SK-N-SH (cell line): Measurements from ENCODE around the gene MSS51. TPM values are rescaled to one million over a fixed set of nuclear protein-coding genes. Genes with fewer than 3 reads are reported as not detected.

Experiments used
- CTCF ChIA-PET: fragments of 300-600, 350-600 bp; formaldehyde crosslinking; extraction: SDS; loops from one replicate; lab custom pipeline; 2021; lab: Yijun Ruan, JAX
- POLR2A ChIA-PET: fragments of 350-600 bp; sonication (Branson Sonifier 250); formaldehyde crosslinking; extraction: SDS; loops from one replicate; lab custom pipeline; 2020; ENCODE audit warnings: antibody characterized with exemption, inconsistent platforms; lab: Yijun Ruan, JAX
- DNase-seq: peaks from one replicate; pipeline ENCODE4 v3.0.0; 2012
- H2AFZ ChIP-seq: fragments of 200-600 bp; sonication (generic); 2 replicates; pipeline ENCODE4 v1.8.1; 2016; ENCODE audit warnings: antibody characterized with exemption, mild to moderate bottlenecking, low read depth
- H3F3A ChIP-seq: fragments of 200-600 bp; sonication (generic); replicated peaks from 2 replicates; pipeline ENCODE3; 2016; ENCODE audit warnings: antibody characterized with exemption, mild to moderate bottlenecking; ENCODE audit not compliant: insufficient read depth
- H3K27ac ChIP-seq, 2 experiments: fragments of 200-500 bp in 1 of 2; fragments of 200-600 bp in 1 of 2; sonication (Bioruptor generic) in 1 of 2; sonication (generic), shearing (Covaris generic) in 1 of 2; 2 replicates each; pipeline versions ENCODE4 v1.5.1 to v1.6.1; 2014 to 2016; ENCODE audit warnings: low read depth in 2 of 2, inconsistent platforms in 1 of 2, low read length in 1 of 2, mild to moderate bottlenecking in 1 of 2, mixed read lengths in 1 of 2
- H3K27me3 ChIP-seq: fragments of 200-600 bp; sonication (generic), shearing (Covaris generic); 2 replicates; pipeline ENCODE4 v1.6.1; 2016; ENCODE audit warnings: mixed run types; ENCODE audit not compliant: insufficient read depth
- H3K36me3 ChIP-seq, 2 experiments: fragments of 200-500 bp in 1 of 2; fragments of 200-600 bp in 1 of 2; sonication (Bioruptor generic) in 1 of 2; sonication (generic) in 1 of 2; replicated peaks in 1 of 2; 2 replicates each; pipeline versions ENCODE3 to v1.5.1; 2014 to 2016; ENCODE audit warnings: low read length in 1 of 2, mild to moderate bottlenecking in 1 of 2; ENCODE audit not compliant: insufficient read depth in 2 of 2, control insufficient read depth in 1 of 2
- H3K4me1 ChIP-seq, 2 experiments: fragments of 200-500 bp in 1 of 2; fragments of 200-600 bp in 1 of 2; sonication (Bioruptor generic) in 1 of 2; sonication (generic), shearing (Covaris generic) in 1 of 2; 2 replicates each; pipeline versions ENCODE4 v1.5.1 to v1.6.1; 2014 to 2016; ENCODE audit warnings: low read depth in 1 of 2, low read length in 1 of 2, mixed run types in 1 of 2; ENCODE audit not compliant: insufficient read depth in 2 of 2, control insufficient read depth in 1 of 2
- H3K4me2 ChIP-seq: fragments of 200-600 bp; sonication (generic), shearing (Covaris generic); 2 replicates; pipeline ENCODE4 v1.6.1; 2017; ENCODE audit warnings: mixed run types
- H3K4me3 ChIP-seq, 2 experiments: fragments of 200-500 bp in 1 of 2; fragments of 200-600 bp in 1 of 2; sonication (Bioruptor generic) in 1 of 2; sonication (generic), shearing (Covaris generic) in 1 of 2; 2 replicates each; pipeline versions ENCODE4 v1.5.1 to v1.8.1; 2014 to 2016; ENCODE audit warnings: low read depth in 2 of 2, inconsistent platforms in 1 of 2, low read length in 1 of 2, mild to moderate bottlenecking in 1 of 2, mixed read lengths in 1 of 2, moderate library complexity in 1 of 2
- H3K79me2 ChIP-seq: fragments of 200-600 bp; sonication (generic); 2 replicates; pipeline ENCODE4 v1.8.1; 2017; ENCODE audit warnings: mild to moderate bottlenecking; ENCODE audit not compliant: insufficient read depth
- H3K9ac ChIP-seq: fragments of 200-600 bp; sonication (generic); 2 replicates; pipeline ENCODE4 v1.6.1; 2017; ENCODE audit warnings: mixed run types
- H3K9me2 ChIP-seq: fragments of 200-600 bp; sonication (generic); 2 replicates; pipeline ENCODE4 v1.6.1; 2017; ENCODE audit warnings: mixed run types
- H3K9me3 ChIP-seq: fragments of 200-600 bp; sonication (generic); 2 replicates; pipeline ENCODE4 v1.6.1; 2017; ENCODE audit warnings: mixed run types, mild to moderate bottlenecking, moderate library complexity
- H4K20me1 ChIP-seq: fragments of 200-600 bp; sonication (generic); 2 replicates; pipeline ENCODE4 v1.6.1; 2017; ENCODE audit warnings: mild to moderate bottlenecking, mixed run types; ENCODE audit not compliant: insufficient read depth
- CHD2 ChIP-seq: fragments of 150-350 bp; IDR thresholded peaks from 2 replicates; pipeline ENCODE4 v1.6.1; 2018; ENCODE audit warnings: low read length; ENCODE audit not compliant: partially characterized antibody
- EZH2phosphoT487 ChIP-seq: fragments of 200-600 bp; sonication (generic); IDR thresholded peaks from 2 replicates; pipeline ENCODE4 v1.6.1; 2017; ENCODE audit warnings: low read depth, mixed run types, mild to moderate bottlenecking, antibody characterized with exemption, moderate library complexity, borderline replicate concordance
- FOXM1 ChIP-seq: IDR thresholded peaks from 2 replicates; pipeline ENCODE4 v1.4.0; 2012; ENCODE audit warnings: low read depth, mild to moderate bottlenecking
- GABPA ChIP-seq: IDR thresholded peaks from 2 replicates; pipeline ENCODE4 v1.4.0; 2012; ENCODE audit warnings: low read depth, mild to moderate bottlenecking
- GATA2 ChIP-seq: sonication (generic); formaldehyde crosslinking; IDR thresholded peaks from 2 replicates; pipeline ENCODE4 v1.5.0; 2020; ENCODE audit warnings: mild to moderate bottlenecking, missing genetic modification reagents
- MXI1 ChIP-seq: IDR thresholded peaks from 2 replicates; pipeline ENCODE4 v1.6.1; 2012; ENCODE audit warnings: mild to moderate bottlenecking, low read depth, low read length, improper control_type of control experiment
- NFIC ChIP-seq: IDR thresholded peaks from 2 replicates; pipeline ENCODE4 v1.4.0; 2012; ENCODE audit warnings: borderline replicate concordance
- RCOR1 ChIP-seq: fragments of 150-350 bp; IDR thresholded peaks from 2 replicates; pipeline ENCODE4 v1.6.1; 2017; ENCODE audit warnings: antibody characterized with exemption, low read length
- REST ChIP-seq: IDR thresholded peaks from 2 replicates; pipeline ENCODE4 v1.6.1; 2012; ENCODE audit warnings: mild to moderate bottlenecking, low read depth, low read length, moderate library complexity
- RFX5 ChIP-seq: IDR thresholded peaks from 2 replicates; pipeline ENCODE4 v1.6.1; 2012; ENCODE audit warnings: mild to moderate bottlenecking, improper control_type of control experiment, low read length
- RXRA ChIP-seq: IDR thresholded peaks from 2 replicates; pipeline ENCODE4 v1.4.0; 2012; ENCODE audit warnings: low read depth, mild to moderate bottlenecking, borderline replicate concordance
- SIN3A ChIP-seq: IDR thresholded peaks from 2 replicates; pipeline ENCODE4 v1.6.1; 2012; ENCODE audit warnings: low read depth, mild to moderate bottlenecking, low read length, moderate library complexity, borderline replicate concordance
- SMC3 ChIP-seq: IDR thresholded peaks from 2 replicates; pipeline ENCODE4 v1.6.1; 2012; ENCODE audit warnings: low read depth, low read length, improper control_type of control experiment
- USF2 ChIP-seq: fragments of 150-350 bp; IDR thresholded peaks from 2 replicates; pipeline ENCODE4 v1.6.1; 2017; ENCODE audit warnings: antibody characterized with exemption, low read length, low read depth, borderline replicate concordance
- ZBTB33 ChIP-seq: IDR thresholded peaks from 2 replicates; pipeline ENCODE4 v1.4.0; 2012; ENCODE audit warnings: low read depth, borderline replicate concordance
- WGBS: methylation state at CpG from one replicate; pipeline ENCODE4 v1.1.6; 2017; ENCODE audit warnings: low lambda C conversion rate; 5-methylcytosine and 5-hydroxymethylcytosine counted together
- polyA plus RNA-seq, 3 experiments: library from polyadenylated mRNA; depleted of rRNA; stranded (reverse); fragments of >200 nt; gene quantifications; 2 replicates each; pipeline ENCODE4 v1.2.3, GENCODE V29; 2012

Gene MSS51
- polyA plus RNA-seq, 1 of the 3 experiments (the other 2 are of a cell fraction), result 0.95 TPM

- ChIA-PET CTCF (interaction anchor here (0.8 to 1.3 kb wide), 2 partner anchors 20 to 43 kb away, joined by 3 to 4 read pairs; partner anchors contain the start of gene ANXA7), POLR2A (no interaction called here)
- no peak overlapping the region for H3K9ac ChIP-seq
- WGBS, result 91% methylated on average over 2 of the region's 2 CpGs
- peaks cover 24 to 39% of the 10 kb centered on the region in 2 experiments for H3K36me3 ChIP-seq
- H3K4me3 ChIP-seq, result no peak overlapping the region
- TF ChIP-seq RCOR1 (no peak), NFIC (no peak), RFX5 (no peak), SIN3A (no peak), RXRA (no peak), USF2 (no peak)
- no peaks in the 10 kb centered on the region for H3K27me3 ChIP-seq
- no peak overlapping the region for H3K4me2 ChIP-seq
- H3K27ac ChIP-seq, result no peak overlapping the region
- peaks cover 0 to 3% of the 10 kb centered on the region in 2 experiments; a peak in 1 of 4 replicates for H3K4me1 ChIP-seq
- H3F3A ChIP-seq, result no peaks in the 10 kb centered on the region
- DNase-seq, result no peak
- no peaks in the 10 kb centered on the region for H3K9me3 ChIP-seq
- no peaks in the 10 kb centered on the region for H4K20me1 ChIP-seq
- H2AFZ ChIP-seq, result no peak overlapping the region
- H3K79me2 ChIP-seq, result no peaks in the 10 kb centered on the region
- no peaks in the 10 kb centered on the region for H3K9me2 ChIP-seq
Measured at GRCh38 chr10:73432646-73433537, 469 bp downstream of the MSS51 start.

- no peak overlapping the region for H2AFZ ChIP-seq
- no peaks in the 10 kb centered on the region for H3K4me1 ChIP-seq
- no peaks in the 10 kb centered on the region for H3K9me2 ChIP-seq
- no peak overlapping the region for H3K27ac ChIP-seq
- H3K79me2 ChIP-seq, result no peaks in the 10 kb centered on the region
- WGBS, result 91% methylated on average over 4 of the region's 4 CpGs
- H3K36me3 ChIP-seq, result peaks cover 20 to 41% of the 10 kb centered on the region in 2 experiments
- DNase-seq, result no peak
- ChIA-PET CTCF (no interaction called here), POLR2A (no interaction called here)
- no peak overlapping the region for H3K4me3 ChIP-seq
- H3K9me3 ChIP-seq, result no peaks in the 10 kb centered on the region
- TF ChIP-seq RFX5 (no peak), FOXM1 (no peak), EZH2phosphoT487 (no peak), REST (no peak), SMC3 (no peak), GATA2 (no peak), CHD2 (no peak), NFIC (no peak), ZBTB33 (no peak), GABPA (no peak), SIN3A (no peak), MXI1 (no peak)
- no peaks in the 10 kb centered on the region for H3F3A ChIP-seq
- H3K4me2 ChIP-seq, result no peak overlapping the region
- H3K27me3 ChIP-seq, result no peaks in the 10 kb centered on the region
- H4K20me1 ChIP-seq, result no peaks in the 10 kb centered on the region
- H3K9ac ChIP-seq, result no peak overlapping the region
Measured at GRCh38 chr10:73426318-73426717, 7.0 kb downstream of the MSS51 start.
